ENCODE results near the gene NCOA3. TPM values are rescaled to one million over a fixed set of nuclear protein-coding genes. Genes with fewer than 3 reads are reported as not detected.

The NCOA3 gene
- total and polyA plus RNA-seq, 8 donors = 34.5 to 41.5 (median 38.2) TPM

DNA sequence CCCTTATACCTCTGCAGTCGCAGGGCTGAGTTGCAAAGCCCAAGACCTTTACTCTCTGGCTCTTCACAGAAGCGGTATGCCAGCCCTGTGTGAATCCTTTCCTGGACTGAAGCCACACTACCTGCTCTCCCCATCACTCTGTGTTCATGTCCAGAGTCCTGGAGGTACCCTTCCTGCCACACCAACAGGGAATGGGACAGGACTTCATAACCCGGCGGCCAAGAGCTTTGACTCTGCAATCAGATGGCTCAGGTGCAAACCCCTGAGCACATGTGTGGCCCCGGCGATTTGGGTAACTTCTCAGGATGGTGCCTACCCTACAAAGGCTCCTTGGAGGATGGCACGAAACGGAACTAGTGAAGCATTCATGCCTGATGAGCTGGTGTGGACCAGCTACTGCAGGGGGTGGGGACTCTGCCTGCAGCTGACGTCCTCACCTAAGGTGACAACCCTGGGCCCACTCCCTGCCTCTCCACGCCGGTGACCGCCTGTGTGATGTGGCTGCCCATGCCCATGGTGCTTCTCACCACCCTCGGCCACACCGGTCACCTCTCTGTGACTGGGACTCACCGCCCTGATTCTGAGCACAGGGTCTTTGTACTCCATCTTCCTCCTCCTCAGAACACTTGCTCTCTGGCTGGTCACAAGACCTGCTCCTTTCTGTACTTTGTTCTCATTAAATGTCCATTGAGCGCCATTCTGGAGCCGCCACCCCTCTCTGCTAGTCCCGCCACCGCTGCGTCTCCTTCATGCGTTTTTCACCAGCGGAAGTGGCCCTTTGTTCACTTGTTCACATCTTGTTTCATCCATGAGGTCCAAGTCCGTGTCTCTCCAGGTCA lies 166.8 kb downstream of the NCOA3 start:
- Histone ChIP-seq H3K9me3 (no peaks in the 10 kb centered on the region), H3K36me3 (peaks cover 0 to 5% of the 10 kb centered on the region in 2 donors), H3K4me3 (no peak overlapping the region), H3K27ac (no peak overlapping the region), H3K27me3 (no peaks in the 10 kb centered on the region), H3K4me1 (peaks cover 0 to 8% of the 10 kb centered on the region in 2 donors)
- ATAC-seq (no peak), DNase-seq (no peak)
- intact Hi-C loops (cut with DNase I) = no loop called here
- TF ChIP-seq, protein P1, sequence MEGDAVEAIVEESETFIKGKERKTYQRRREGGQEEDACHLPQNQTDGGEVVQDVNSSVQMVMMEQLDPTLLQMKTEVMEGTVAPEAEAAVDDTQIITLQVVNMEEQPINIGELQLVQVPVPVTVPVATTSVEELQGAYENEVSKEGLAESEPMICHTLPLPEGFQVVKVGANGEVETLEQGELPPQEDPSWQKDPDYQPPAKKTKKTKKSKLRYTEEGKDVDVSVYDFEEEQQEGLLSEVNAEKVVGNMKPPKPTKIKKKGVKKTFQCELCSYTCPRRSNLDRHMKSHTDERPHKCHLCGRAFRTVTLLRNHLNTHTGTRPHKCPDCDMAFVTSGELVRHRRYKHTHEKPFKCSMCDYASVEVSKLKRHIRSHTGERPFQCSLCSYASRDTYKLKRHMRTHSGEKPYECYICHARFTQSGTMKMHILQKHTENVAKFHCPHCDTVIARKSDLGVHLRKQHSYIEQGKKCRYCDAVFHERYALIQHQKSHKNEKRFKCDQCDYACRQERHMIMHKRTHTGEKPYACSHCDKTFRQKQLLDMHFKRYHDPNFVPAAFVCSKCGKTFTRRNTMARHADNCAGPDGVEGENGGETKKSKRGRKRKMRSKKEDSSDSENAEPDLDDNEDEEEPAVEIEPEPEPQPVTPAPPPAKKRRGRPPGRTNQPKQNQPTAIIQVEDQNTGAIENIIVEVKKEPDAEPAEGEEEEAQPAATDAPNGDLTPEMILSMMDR (IDR thresholded peaks at IDR 0.05) = no peak

DNA sequence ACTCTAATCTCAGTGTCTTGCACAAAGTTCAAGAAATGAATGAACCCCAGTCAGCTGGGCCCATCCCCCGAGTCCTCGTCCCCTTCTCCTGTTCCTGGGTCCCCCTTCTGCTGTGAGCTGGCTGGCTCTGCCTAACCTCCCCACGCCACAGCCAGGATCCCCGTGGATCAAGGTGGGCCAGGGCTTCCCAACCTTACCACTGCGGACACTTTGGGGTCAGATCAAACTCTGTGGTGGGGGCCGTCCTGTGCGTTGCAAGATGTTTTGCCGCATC lies 167.4 kb downstream of the NCOA3 start:
- Histone ChIP-seq H3K36me3 (peaks cover 0 to 5% of the 10 kb centered on the region in 2 donors), H3K4me3 (no peak overlapping the region), H3K27me3 (no peaks in the 10 kb centered on the region), H3K4me1 (peaks cover 0 to 2% of the 10 kb centered on the region in 2 donors), H3K9me3 (no peaks in the 10 kb centered on the region), H3K27ac (no peak overlapping the region)
- TF ChIP-seq, protein P1 (IDR thresholded peaks at IDR 0.05) = no peak
- DNase-seq (no peak), ATAC-seq (no peak)
- intact Hi-C loops (cut with DNase I) = no loop called here

DNA sequence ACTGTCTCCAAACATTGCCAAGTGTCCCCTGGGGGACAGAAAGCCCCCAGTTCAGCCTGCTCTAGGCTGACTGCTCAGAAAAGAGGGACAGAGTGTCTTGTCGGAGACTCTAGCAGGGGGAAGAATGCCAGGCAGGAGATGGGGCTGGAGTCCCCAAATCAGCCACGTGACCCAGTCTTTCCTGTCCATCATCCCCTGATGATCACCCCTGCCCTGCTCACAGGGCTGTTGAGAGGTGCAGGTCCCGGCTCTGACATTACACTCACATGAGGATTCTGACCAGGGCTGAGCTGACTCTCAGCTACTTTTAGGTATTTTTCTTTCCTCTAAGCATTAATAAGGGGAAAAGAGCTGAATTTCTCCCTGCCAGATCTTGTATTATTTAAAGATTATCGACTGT lies 167.8 kb downstream of the NCOA3 start:
- Histone ChIP-seq H3K9me3 (no peaks in the 10 kb centered on the region), H3K4me3 (no peak overlapping the region), H3K27me3 (no peaks in the 10 kb centered on the region), H3K27ac (no peak overlapping the region), H3K36me3 (peaks cover 0 to 5% of the 10 kb centered on the region in 2 donors), H3K4me1 (no peaks in the 10 kb centered on the region)
- intact Hi-C loops (cut with DNase I) = no loop called here
- DNase-seq (no peak), ATAC-seq (no peak)
- TF ChIP-seq, protein P1 (IDR thresholded peaks at IDR 0.05) = no peak

DNA sequence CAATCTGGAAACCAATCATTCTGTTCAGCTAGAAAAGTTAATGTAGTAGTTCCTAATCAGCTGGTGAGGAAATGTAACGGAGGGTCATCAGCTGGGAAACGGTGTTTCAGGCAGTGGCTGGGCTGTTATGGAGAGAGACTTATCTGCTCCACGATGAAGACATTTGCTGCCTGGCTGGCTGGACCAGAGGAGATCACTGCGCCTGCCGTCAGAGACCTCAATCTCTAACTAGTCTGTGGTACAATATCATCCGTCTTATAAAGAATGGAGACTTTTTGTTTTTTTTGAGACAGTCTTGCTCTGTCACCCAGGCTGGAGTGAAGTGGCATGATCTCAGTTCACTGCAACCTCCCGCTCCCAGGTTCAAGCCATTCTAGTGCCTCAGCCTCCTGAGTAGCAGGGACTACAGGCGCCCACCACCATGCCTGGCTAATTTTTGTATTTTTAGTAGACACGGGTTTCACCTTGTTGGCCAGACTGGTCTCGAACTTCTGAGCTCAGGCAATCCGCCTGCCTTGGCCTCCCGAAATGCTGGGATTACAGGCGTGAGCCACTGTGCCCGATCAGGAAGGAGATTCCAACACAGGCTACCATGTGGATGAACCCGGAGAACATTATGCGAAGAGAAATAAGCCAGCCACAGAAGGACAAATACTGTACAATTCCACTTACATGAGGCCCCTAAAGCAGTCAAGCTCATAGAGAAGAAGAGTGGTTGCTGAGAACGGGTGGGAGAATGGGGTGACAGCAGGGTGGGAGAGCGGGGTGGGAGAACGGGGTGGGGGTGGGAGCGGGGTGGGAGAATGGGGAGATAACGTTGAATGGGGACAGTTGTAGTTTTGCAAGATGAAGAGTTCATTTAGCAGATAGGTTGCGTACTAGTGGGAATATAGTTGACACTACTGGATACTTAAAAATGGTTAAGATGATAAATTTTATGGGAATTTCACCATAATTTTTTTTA lies 168.5 kb downstream of the NCOA3 start:
- peaks cover 0 to 3% of the 10 kb centered on the region in 2 donors for H3K36me3 ChIP-seq
- ATAC-seq (no peak), DNase-seq (no peak)
- H3K4me1 ChIP-seq = no peaks in the 10 kb centered on the region
- no peak overlapping the region for H3K27ac ChIP-seq
- TF ChIP-seq, protein P1 (IDR thresholded peaks at IDR 0.05) = no peak
- H3K4me3 ChIP-seq = no peak overlapping the region
- intact Hi-C loops (cut with DNase I) = no loop called here
- H3K27me3 ChIP-seq = no peaks in the 10 kb centered on the region
- H3K9me3 ChIP-seq = no peaks in the 10 kb centered on the region

DNA sequence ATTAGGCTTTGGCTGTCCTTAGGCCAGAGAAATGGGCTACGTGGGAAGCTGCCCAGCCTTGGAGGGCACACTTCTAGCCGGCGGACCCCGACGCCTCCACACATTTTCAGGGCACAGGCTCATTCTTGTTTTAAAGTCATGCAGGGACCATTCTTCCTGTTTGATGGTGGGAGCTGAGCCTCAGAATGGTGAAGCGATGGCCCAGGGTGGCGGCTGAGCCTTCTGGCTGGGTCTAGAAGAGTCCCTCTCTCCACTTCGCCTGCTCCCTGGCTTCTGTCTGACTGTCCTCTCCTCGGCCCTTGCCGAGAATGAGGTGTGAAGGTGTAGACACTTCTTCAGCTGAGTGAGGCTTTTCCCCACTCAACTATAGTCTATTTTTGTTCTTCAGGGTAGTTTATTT lies 169.2 kb downstream of the NCOA3 start:
- TF ChIP-seq, protein P1 (IDR thresholded peaks at IDR 0.05) = no peak
- H3K36me3 ChIP-seq = no peaks in the 10 kb centered on the region
- no peak for ATAC-seq
- H3K4me3 ChIP-seq = no peak overlapping the region
- no peak overlapping the region for H3K27ac ChIP-seq
- no peaks in the 10 kb centered on the region for H3K4me1 ChIP-seq
- DNase-seq = no peak
- no peaks in the 10 kb centered on the region for H3K27me3 ChIP-seq
- intact Hi-C loops (cut with DNase I) = no loop called here
- H3K9me3 ChIP-seq = no peaks in the 10 kb centered on the region
